ENCODE results near the gene RAB32. TPM values are rescaled to one million over a fixed set of nuclear protein-coding genes. Genes with fewer than 3 reads are reported as not detected.

The RAB32 gene
- total RNA-seq, 2 donors from 2014 or later = 19.8 to 20.5 TPM

GRCh38 chr6:146548898-146549374 lies 5.3 kb downstream of the RAB32 start:
- Mint-ChIP-seq H3K4me1 (peaks cover 32% of the 10 kb centered on the region), H3K4me3 (no peak overlapping the region), H3K9me3 (no peaks in the 10 kb centered on the region), H3K27ac (no peak overlapping the region), H3K36me3 (ENCODE audit: low read depth) (peaks cover 49% of the 10 kb centered on the region), H3K27me3 (ENCODE audit: insufficient read depth) (no peaks in the 10 kb centered on the region)
- TF ChIP-seq, protein P1, sequence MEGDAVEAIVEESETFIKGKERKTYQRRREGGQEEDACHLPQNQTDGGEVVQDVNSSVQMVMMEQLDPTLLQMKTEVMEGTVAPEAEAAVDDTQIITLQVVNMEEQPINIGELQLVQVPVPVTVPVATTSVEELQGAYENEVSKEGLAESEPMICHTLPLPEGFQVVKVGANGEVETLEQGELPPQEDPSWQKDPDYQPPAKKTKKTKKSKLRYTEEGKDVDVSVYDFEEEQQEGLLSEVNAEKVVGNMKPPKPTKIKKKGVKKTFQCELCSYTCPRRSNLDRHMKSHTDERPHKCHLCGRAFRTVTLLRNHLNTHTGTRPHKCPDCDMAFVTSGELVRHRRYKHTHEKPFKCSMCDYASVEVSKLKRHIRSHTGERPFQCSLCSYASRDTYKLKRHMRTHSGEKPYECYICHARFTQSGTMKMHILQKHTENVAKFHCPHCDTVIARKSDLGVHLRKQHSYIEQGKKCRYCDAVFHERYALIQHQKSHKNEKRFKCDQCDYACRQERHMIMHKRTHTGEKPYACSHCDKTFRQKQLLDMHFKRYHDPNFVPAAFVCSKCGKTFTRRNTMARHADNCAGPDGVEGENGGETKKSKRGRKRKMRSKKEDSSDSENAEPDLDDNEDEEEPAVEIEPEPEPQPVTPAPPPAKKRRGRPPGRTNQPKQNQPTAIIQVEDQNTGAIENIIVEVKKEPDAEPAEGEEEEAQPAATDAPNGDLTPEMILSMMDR (conservative IDR thresholded peaks at IDR 0.05) = no peak
- no peaks in the 10 kb centered on the region for H3K4me1 ChIP-seq (ENCODE audit: control insufficient read depth, insufficient read depth, low read length)
- H3K27ac ChIP-seq (ENCODE audit: low read depth, low read length) = no peak overlapping the region
- no peaks in the 10 kb centered on the region for H3K27me3 ChIP-seq (ENCODE audit: control insufficient read depth, insufficient read depth, low read length, poor library complexity, severe bottlenecking)
- no peaks in the 10 kb centered on the region for H3K9me3 ChIP-seq (ENCODE audit: control insufficient read depth, low read length)
- no CpG with 5 or more reads among the region's 2 CpGs for WGBS, 2 experiments (ENCODE audit: insufficient coverage in 1 of 2, insufficient read length in 1 of 2)
- H3K4me3 ChIP-seq (ENCODE audit: low read length) = no peak overlapping the region
- no peak for DNase-seq
- H3K9ac ChIP-seq (ENCODE audit: extremely low read depth, low read length, poor library complexity, severe bottlenecking) = no peak overlapping the region
- H3K36me3 ChIP-seq (ENCODE audit: control insufficient read depth, insufficient read depth, low read length) = peaks cover 51% of the 10 kb centered on the region

GRCh38 chr6:146550911-146551310 lies 7.3 kb downstream of the RAB32 start:
- H3K4me1 Mint-ChIP-seq = peaks cover 21% of the 10 kb centered on the region
- Histone ChIP-seq H3K27ac (ENCODE audit: low read depth, low read length) (no peak overlapping the region), H3K27me3 (ENCODE audit: control insufficient read depth, insufficient read depth, low read length, poor library complexity, severe bottlenecking) (no peaks in the 10 kb centered on the region), H3K9me3 (ENCODE audit: control insufficient read depth, low read length) (no peaks in the 10 kb centered on the region), H3K4me3 (ENCODE audit: low read length) (no peak overlapping the region), H3K4me1 (ENCODE audit: control insufficient read depth, insufficient read depth, low read length) (no peaks in the 10 kb centered on the region), H3K9ac (ENCODE audit: extremely low read depth, low read length, poor library complexity, severe bottlenecking) (no peak overlapping the region), H3K36me3 (ENCODE audit: control insufficient read depth, insufficient read depth, low read length) (peaks cover 68% of the 10 kb centered on the region)
- TF ChIP-seq, protein P1 (conservative IDR thresholded peaks at IDR 0.05) = no peak
- H3K27me3 Mint-ChIP-seq (ENCODE audit: insufficient read depth) = no peaks in the 10 kb centered on the region
- H3K27ac Mint-ChIP-seq = no peak overlapping the region
- peaks cover 64% of the 10 kb centered on the region for H3K36me3 Mint-ChIP-seq (ENCODE audit: low read depth)
- no peak for DNase-seq
- H3K9me3 Mint-ChIP-seq = no peaks in the 10 kb centered on the region
- H3K4me3 Mint-ChIP-seq = no peak overlapping the region
- WGBS, 2 experiments (ENCODE audit: insufficient coverage in 1 of 2, insufficient read length in 1 of 2) = 98 to 100% methylated on average over 3 to 5 of the region's 6 CpGs

GRCh38 chr6:146551545-146551944 lies 7.9 kb downstream of the RAB32 start:
- Mint-ChIP-seq H3K4me1 (peaks cover 15% of the 10 kb centered on the region), H3K36me3 (ENCODE audit: low read depth) (peaks cover 68% of the 10 kb centered on the region), H3K27me3 (ENCODE audit: insufficient read depth) (no peaks in the 10 kb centered on the region), H3K9me3 (no peaks in the 10 kb centered on the region), H3K27ac (no peak overlapping the region), H3K4me3 (no peak overlapping the region)
- TF ChIP-seq, protein P1 (conservative IDR thresholded peaks at IDR 0.05) = no peak
- peaks cover 68% of the 10 kb centered on the region for H3K36me3 ChIP-seq (ENCODE audit: control insufficient read depth, insufficient read depth, low read length)
- H3K27me3 ChIP-seq (ENCODE audit: control insufficient read depth, insufficient read depth, low read length, poor library complexity, severe bottlenecking) = no peaks in the 10 kb centered on the region
- no peaks in the 10 kb centered on the region for H3K4me1 ChIP-seq (ENCODE audit: control insufficient read depth, insufficient read depth, low read length)
- no peak overlapping the region for H3K9ac ChIP-seq (ENCODE audit: extremely low read depth, low read length, poor library complexity, severe bottlenecking)
- no peaks in the 10 kb centered on the region for H3K9me3 ChIP-seq (ENCODE audit: control insufficient read depth, low read length)
- H3K27ac ChIP-seq (ENCODE audit: low read depth, low read length) = no peak overlapping the region
- DNase-seq = no peak
- 91 to 93% methylated on average over 5 to 7 of the region's 7 CpGs for WGBS, 2 experiments (ENCODE audit: insufficient coverage in 1 of 2, insufficient read length in 1 of 2)
- H3K4me3 ChIP-seq (ENCODE audit: low read length) = no peak overlapping the region
